ENCODE results near the gene TEX22. TPM values are rescaled to one million over a fixed set of nuclear protein-coding genes. Genes with fewer than 3 reads are reported as not detected.

The TEX22 gene
- polyA plus RNA-seq, 3 donors, result 1.2 to 3.9 (median 1.6) TPM

DNA sequence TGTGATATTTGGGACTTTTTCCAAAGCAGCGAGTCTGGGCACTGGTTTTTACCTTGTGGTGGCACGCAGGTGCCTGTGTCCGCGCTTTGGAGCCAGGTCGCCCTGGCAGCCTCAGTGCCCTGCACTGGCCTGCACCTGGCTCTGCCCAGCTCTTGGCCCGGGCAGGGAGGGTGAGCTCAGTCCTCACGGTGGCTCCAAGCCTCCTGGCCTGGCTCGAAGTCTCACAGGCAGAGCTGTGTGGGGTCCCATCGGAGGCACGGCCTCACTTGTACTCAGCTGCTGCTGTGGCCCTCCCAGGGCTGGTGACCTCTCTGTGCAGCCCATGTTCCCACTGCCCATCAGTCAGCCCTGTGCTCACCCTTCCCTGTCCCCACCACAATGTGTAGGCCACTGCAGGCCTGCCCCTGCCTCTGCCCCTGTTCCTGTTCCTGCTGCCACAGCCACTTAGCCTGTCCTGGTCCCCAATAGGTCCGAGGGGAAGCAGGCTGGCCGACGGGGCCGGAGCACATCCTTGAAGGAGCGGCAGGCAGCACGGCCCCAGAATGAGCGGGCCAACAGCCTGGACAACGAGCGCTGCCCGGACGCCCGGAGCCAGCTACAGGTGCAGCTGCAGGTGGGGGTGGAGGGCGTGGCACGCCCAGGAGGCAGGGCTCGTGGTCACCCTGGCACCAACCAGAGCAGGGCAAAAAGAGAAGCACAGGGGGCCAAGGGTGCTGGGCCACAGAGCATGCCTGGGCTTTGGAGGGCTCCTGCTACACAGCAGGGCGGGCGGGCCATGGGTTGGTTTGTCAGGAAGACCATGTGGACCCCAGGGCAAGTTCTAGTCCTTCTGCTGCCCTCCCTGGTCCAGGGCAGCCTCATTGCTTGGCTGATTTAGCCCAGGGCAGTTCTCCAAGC, 16.6 kb upstream of the TEX22 start:
- no peak for DNase-seq (ENCODE audit: extremely low read depth in 1 of 11, low read depth in 9 of 11, low spot score in 4 of 11)

DNA sequence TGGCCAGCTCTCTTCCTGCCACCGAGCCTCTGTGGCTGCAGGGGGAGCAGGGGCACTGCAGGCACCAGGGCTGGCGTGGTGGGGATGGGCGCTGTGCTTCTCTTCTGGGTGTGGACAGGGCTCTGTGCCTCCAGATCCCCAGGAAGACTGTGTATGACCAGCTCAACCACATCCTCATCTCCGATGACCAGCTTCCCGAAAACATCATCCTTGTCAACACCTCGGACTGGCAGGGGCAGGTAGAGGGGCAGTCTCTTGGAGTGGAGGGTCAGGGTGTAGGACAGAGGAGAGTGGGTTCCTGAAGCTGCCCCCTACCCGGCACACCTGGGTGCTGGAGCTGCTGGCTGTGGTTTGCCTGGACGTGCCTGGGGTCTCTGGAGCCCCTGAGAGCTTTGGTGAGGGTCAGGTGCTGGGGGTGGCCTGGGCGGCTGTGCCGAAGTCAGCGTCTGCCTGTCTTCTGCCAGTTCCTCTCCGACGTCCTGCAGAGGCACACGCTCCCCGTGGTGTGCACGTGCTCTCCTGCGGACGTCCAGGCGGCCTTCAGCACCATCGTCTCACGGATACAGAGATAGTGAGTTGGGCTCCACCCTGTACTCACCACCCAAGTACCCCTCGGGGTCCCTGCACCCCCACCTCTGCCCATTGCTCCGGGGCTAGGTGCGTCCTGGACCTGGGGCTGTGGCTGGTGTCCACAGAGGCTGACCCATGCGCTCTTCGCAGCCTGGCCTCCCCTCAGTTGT, 15.8 kb upstream of the TEX22 start:
- no peak for DNase-seq (ENCODE audit: extremely low read depth in 1 of 11, low read depth in 9 of 11, low spot score in 4 of 11)

DNA sequence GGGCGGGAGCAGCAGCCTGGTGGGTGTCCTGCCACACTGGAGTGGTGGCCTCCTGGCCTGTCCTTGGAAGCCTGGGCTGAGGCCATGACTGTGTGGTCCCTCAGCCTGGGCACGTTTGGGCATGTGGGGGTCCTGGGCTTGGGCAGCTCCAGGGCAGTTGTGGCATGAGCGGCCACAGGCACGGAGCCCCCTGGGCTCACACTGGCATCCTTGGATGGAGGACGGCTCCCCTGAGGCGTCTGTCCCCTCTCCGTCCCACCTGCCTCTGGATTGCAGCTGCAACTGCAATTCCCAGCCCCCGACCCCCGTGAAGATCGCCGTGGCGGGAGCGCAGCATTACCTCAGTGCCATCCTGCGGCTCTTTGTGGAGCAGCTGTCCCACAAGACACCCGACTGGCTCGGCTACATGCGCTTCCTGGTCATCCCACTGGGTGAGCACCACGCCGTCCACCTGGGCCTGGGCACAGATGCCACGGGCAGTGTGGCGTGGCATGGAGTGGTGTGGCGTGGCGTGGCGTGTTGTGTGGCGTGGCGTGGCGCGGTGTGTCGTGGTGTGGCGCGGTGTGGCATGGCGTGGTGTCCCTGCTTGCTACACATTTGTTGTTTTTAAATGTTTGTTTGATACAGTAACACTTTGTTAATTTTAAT, 15.1 kb upstream of the TEX22 start:
- no peak for DNase-seq (ENCODE audit: extremely low read depth in 1 of 11, low read depth in 9 of 11, low spot score in 4 of 11)

DNA sequence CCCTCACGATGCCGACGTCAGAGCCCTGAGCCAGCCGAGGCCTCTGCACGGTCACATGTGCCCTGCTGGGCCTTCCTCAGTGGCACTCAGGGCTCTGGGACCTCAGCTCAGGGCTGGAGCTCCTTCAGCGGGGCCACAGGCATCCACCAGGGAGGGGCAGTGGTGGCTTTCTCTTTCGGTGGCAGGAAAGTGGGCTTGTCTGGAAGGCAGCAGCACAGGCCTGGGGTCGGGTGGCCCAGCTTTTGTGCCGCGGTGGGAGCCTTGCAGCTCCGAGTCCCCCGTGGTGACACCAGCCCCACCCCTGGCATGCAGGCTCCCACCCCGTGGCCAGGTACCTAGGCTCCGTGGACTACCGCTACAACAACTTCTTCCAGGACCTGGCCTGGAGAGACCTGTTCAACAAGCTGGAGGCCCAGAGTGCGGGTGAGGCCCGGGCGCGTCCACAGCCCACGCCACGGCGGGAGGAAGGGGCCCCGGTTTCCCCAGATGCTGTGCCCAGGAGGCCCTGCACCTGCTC, 14.2 kb upstream of the TEX22 start:
- no peak for DNase-seq (ENCODE audit: extremely low read depth in 1 of 11, low read depth in 9 of 11, low spot score in 4 of 11)

DNA sequence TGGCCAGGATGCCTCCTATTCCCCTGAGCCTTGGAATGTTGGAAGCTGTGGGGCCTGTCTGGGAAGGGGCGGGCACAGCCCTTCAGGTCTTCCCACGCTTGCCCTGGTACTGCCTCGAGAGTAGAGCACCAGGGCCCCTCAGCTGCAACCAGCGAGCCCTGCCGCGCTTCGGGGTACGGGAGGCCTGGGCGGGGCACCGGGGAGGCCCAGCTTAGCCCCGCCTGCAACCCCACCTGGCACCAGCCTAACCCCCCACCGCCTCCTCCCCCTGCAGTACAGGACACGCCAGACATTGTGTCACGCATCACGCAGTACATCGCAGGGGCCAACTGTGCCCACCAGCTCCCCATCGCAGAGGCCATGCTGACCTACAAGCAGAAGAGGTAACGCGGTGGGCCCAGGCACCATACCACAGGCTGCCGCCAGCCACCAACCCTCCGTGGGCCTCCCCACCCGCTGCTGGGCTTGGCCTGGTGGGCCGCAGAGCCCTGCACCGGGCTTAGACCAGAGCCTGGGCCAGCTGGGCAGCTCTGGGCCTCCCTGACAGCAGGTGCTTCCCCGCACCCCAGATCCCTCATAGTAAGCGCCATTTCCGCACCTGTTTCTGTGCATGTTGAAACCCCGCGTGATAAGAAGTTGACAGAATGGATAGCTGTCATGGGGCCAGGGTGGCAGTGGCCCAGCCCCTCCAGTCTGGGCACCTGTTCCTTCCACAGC, 13.6 kb upstream of the TEX22 start:
- DNase-seq (ENCODE audit: extremely low read depth in 1 of 11, low read depth in 9 of 11, low spot score in 4 of 11), result no peak

DNA sequence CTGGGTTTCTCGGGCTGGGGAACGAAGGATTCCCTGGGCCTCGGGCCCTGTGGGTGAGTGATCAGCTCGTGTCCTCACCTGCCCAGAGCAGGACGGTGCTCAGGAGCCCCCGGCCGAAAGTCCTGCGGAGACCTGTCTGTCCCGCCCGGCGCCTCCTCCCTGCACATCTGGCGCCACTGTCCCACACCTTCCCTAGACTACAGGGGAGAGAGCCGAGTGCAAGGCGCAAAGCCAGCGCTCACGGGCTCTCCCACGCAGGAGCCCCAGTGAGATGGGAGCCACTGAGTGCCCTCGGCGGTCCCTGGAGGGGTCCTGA, 13.1 kb upstream of the TEX22 start:
- DNase-seq (ENCODE audit: extremely low read depth in 1 of 11, low read depth in 9 of 11, low spot score in 4 of 11), result no peak

DNA sequence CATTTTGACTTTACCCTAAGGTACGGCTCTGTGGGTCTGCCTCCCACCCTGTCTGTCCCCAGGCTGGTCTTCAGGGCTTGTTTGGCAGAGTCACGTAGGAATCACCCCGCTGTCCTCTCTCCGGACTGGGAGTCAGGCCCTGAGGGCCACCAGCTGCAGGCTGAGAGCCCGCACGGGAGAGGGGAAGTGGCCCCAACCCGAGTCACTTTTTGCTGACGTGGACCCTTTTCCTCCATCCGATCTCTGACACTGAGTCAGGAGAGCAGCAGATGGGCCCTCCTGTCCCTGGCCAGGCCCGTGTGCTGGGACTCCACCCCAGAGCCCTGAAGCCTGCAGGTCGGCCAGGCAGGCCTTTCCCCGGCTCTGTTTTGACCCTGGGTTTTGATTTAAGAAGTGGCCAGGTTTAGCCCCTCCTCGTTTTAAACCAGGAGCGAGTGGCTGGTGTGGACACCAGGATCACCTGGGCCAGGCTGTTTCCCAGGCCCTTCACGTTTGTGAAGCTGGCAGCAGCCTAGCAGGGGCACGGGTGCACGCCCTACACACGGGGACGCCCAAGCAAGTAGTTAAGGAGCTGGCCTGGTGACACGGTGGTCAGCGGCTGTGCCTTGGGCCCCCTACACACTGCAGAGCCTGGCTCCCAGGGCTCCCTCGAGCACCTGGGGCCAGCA, 12.5 kb upstream of the TEX22 start:
- no peak for DNase-seq (ENCODE audit: extremely low read depth in 1 of 11, low read depth in 9 of 11, low spot score in 4 of 11)

DNA sequence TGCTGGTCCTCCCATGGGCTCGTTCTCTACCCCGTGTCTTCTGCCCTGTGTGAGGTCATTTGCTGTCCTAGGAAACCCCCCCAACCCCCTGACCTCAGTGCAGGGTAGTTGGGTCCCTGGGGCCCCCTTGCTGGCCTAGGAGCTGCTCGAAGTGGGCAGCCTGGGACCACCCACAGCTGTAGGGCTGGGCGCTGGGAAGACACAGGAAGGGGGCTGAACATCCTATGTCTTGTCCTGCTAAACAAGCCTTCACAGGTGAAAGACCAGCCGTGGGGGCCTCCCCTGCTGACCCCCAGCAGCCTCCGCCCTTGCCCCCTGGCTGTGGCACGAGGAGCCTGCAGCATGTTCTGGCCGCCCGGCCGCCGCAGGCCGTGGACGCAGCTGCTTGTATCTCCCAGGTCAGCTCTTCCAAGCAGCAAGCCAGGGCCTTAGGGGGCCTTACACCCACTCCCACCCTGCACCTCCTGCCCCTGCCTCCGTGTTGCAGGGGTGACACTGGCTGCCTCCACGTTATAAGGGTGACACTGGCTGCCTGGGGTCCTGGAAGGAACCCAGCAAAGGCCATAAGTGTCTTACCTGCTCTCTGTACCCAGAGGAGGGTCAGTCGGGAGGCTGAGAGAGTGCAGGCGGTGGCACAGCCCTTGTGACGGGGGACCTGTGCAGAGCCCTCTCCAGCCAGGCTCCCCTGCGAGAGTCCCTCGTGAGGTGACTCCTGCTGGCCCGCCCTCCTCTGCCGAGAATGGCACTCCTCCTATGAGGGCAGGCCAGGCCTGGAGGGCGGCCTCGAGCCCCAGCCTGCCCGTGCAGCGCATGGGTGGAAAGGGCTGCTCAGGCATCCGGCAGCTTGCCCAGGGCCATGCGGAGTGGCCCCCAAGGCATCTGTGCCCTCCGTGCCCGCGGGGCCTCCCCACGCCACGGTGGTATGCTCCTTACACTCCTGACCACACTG, 11.5 kb upstream of the TEX22 start:
- no peak for DNase-seq (ENCODE audit: extremely low read depth in 1 of 11, low read depth in 9 of 11, low spot score in 4 of 11)

DNA sequence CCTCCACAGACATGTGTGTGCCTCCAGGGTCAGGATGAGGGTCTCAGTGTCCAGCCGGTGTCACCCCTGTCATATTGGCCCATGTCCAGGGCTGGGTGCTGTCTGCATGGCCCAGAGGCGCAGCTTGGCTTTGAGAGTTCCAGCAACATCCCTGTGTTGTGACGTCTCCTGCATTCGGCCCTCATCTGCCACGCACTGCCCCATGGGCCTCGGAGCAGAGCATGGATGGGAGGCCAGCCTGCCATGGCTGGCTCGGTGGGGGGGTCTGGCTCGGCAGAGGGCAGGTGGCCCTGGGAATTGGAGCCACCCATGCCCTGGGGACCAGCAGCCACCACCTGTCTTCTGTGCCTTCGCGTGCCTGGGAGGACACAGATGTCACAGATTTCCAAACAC, 10.8 kb upstream of the TEX22 start:
- no peak for DNase-seq (ENCODE audit: extremely low read depth in 1 of 11, low read depth in 9 of 11, low spot score in 4 of 11)

DNA sequence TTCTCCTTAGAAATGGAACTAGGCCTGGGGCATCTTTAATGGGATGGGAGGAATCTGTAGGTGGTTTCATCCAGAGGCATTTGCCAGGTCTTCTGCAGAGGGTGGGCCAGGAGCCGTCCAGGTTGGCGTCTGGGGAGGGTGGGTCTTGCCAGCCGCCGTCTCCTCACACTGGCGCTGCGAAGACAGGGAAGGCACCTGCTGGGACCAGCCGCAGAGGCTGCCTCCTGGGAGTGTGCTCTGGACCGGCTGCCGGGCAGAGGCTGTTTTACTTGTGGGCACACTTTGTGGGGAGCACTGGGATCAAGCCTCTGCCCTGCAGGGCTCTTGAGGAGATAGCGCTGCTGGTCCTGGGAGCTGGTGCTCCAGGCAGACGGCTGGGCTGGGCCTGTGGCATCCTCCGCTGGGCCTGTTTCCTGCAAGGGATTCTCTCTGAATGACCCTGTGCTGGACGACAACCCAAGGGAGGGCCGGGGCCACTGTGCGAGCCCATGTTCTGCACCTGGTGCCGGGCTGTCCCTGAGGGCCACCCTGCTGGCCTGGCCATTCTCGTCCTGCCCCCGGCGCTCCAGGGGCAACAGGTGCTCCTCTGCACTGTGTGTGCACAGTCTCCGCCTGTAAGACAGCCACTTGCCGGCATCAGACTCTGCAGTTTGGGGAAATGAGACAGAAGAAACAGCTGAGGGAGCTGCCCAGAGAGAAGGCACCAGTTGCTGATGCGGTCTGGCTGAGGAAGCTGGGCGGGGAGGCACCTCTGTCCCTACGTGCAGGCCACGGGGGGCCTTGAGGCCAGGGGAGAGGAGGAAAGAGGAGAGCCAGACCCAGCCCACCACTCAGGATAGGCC, 10.0 kb upstream of the TEX22 start:
- no peak for DNase-seq (ENCODE audit: extremely low read depth in 1 of 11, low read depth in 9 of 11, low spot score in 4 of 11)

DNA sequence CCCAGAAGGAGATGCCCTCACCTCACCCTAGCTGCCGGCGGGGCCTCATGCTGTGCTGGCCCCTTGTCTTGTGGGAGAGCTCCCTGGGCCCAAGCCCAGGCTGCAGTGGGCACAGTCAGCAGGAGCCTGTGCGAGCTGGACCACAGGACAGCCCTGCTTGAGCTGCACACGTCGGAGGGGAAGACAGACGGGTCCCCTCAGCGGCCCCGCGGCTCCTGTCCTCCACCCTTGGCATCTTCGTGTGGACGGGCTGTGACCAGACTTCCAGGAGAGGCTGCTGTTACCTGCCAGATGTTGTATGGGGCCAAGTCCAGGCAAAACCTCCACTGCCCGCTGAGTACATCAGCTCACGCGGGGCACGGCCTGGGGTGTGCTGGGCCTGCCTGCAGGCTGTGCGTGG, 9.4 kb upstream of the TEX22 start:
- DNase-seq (ENCODE audit: extremely low read depth in 1 of 11, low read depth in 9 of 11, low spot score in 4 of 11), result no peak

DNA sequence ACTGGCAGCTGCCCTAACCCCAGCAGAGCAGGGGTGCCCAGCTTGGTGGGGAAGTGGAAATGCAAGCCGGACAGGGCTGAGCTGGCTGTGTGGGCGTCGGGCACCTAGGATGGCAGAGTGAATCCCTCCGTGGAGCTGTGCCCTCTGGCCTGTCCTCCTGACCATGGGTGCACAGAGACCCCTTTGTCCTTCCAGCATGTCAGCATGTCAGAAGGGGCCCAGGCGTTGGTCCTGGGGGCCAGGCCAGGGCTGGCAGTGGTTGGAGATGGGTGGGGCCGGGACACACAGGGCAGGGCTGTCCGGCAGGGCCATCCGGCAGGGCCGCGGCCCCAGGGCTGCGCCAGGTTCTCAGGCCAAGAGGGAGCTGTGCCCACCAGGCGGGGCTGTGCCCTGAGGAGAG, 8.8 kb upstream of the TEX22 start:
- DNase-seq (ENCODE audit: extremely low read depth in 1 of 11, low read depth in 9 of 11, low spot score in 4 of 11), result no peak

DNA sequence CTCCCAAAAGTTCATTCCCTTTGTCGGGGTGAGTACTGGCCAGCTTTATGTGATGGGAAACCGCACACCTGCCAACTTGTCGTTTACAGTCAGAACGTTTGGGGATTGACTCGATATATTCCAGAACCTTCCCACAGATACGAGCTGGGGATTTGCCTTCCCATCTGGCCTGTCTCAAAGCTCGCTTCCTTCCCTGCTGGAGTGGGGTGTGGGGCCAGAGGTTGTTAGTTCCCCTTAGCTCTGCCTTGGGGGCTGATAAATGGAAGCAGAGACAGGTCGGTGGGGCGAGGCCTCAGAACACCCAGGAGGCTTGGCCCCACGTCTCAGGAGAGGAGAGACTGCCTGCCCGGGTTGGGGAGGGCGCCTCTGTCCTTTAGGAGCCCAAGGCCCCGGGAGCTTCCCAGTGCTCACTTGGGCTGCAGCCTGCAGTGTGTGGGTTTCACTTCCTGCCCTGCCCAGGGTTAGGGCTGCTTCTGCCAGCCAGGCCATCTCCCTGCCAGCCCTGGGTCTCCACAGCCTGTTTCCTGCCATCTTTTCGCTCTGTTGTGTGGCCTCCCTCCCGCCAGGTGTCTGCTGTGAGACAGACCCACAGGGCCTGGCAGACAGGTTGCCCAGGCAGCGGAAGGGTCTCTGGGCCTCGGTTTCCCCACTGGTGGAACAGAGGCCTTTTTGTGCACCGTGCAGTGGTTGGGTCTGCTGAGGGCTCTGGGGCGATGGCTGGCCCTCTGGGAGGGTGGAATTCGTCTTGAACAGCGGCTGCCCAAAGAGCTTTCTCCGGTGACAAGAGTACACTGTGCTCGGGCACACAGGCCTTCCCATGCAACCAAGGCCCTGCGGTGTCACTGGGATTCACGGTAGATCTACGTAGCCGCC, 8.1 kb upstream of the TEX22 start:
- DNase-seq (ENCODE audit: extremely low read depth in 1 of 11, low read depth in 9 of 11, low spot score in 4 of 11), result no peak

DNA sequence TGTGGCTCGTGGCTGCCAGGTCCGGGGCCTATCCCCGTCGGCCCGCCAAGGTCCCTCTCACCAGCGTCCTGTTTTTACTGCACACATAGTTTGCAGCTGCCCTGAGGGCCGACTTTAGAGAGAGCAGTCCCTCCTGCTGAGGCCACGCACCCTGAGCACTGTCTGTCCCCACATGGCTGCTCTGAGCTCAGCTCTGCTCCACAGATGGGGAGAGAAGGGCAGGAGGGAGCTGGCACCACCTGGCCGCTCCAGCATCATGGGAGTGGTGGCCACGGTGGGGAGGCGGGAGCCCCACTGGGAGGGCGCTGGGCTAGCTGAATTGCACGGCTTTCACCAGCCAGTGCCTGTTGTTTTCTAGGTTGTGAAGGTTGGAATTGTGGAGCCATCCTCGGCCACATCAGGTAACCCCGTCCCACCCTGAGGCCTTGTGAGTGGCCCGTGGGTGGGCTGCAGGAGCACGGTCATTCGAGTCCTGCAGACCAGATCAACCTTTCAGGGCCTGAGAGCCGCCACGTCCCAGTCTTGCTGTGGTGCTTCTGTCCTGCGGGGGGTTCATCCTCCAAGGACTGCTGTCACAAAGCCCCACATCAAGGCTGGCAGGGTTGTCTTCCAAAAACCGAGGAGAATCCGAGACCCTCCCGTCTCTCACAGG, 7.4 kb upstream of the TEX22 start:
- no peak for DNase-seq (ENCODE audit: extremely low read depth in 1 of 11, low read depth in 9 of 11, low spot score in 4 of 11)

DNA sequence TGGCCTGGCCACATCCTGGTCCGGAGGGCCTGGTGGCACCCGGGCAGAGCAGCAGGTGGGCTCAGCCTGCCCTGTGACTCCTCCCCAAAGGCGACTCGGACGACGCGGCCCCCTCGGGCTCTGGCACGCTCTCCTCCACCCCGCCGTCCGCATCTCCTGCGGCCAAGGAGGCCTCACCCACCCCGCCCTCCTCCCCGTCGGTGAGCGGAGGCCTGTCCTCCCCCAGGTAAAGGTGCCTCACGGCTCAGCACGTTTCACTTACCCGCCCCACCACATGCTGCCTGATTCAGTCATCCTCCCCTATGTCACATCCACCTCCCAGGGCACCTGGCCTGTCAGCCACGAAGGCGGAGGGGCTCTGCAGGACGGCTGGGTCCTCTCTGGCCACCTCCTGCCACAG, 6.8 kb upstream of the TEX22 start:
- DNase-seq (ENCODE audit: extremely low read depth in 1 of 11, low read depth in 9 of 11, low spot score in 4 of 11), result no peak
